H9 (cell line): ENCODE data around the gene ZNF831. TPM values are rescaled to one million over a fixed set of nuclear protein-coding genes. Genes with fewer than 3 reads are reported as not detected.

Source experiments
- DNase-seq: peaks from one replicate; pipeline ENCODE4 v3.0.0-alpha.2; 2017
- H2AFZ ChIP-seq: one replicate; pipeline ENCODE4 v1.6.1; 2013; ENCODE audit warnings: mild to moderate bottlenecking, low read length, control low read depth, moderate library complexity
- H2AK5ac ChIP-seq: 2 replicates; pipeline ENCODE4 v1.6.1; 2013; ENCODE audit warnings: low read length, control low read depth, mixed read lengths; ENCODE audit not compliant: insufficient read length
- H2BK120ac ChIP-seq: one replicate; pipeline ENCODE4 v1.6.1; 2013; ENCODE audit warnings: low read depth, mild to moderate bottlenecking, low read length, control low read depth, inconsistent platforms; ENCODE audit not compliant: poor library complexity, severe bottlenecking
- H2BK12ac ChIP-seq: 2 replicates; pipeline ENCODE4 v1.6.1; 2013; ENCODE audit warnings: low read length, control low read depth, mixed read lengths, low read depth; ENCODE audit not compliant: insufficient read length
- H2BK15ac ChIP-seq: 2 replicates; pipeline ENCODE4 v1.6.1; 2013; ENCODE audit warnings: low read depth, low read length, control low read depth
- H2BK20ac ChIP-seq: one replicate; pipeline ENCODE4 v1.6.1; 2013; ENCODE audit warnings: low read depth, mild to moderate bottlenecking, low read length, control low read depth, inconsistent platforms; ENCODE audit not compliant: poor library complexity, severe bottlenecking
- H2BK5ac ChIP-seq: 2 replicates; pipeline ENCODE4 v1.6.1; 2013; ENCODE audit warnings: low read length, control low read depth, mixed read lengths; ENCODE audit not compliant: insufficient read length
- H3K14ac ChIP-seq: 2 replicates; pipeline ENCODE4 v1.6.1; 2013; ENCODE audit warnings: low read length, control low read depth; ENCODE audit not compliant: insufficient read depth
- H3K18ac ChIP-seq: 2 replicates; pipeline ENCODE4 v1.6.1; 2013; ENCODE audit warnings: low read depth, mild to moderate bottlenecking, mixed read lengths, low read length, control low read depth; ENCODE audit not compliant: insufficient read length
- H3K23ac ChIP-seq: 2 replicates; pipeline ENCODE4 v1.6.1; 2013; ENCODE audit warnings: low read length, control low read depth, mixed read lengths, low read depth; ENCODE audit not compliant: insufficient read length
- H3K23me2 ChIP-seq: 2 replicates; pipeline ENCODE4 v1.6.1; 2013; ENCODE audit warnings: low read depth, mild to moderate bottlenecking, mixed read lengths, low read length, control low read depth; ENCODE audit not compliant: insufficient read length, poor library complexity, severe bottlenecking
- H3K27ac ChIP-seq: 2 replicates; pipeline ENCODE4 v1.5.1; 2013; ENCODE audit warnings: low read length, control low read depth, mixed read lengths, low read depth; ENCODE audit not compliant: insufficient read length
- H3K27me3 ChIP-seq: 2 replicates; pipeline ENCODE4 v1.6.1; 2013; ENCODE audit warnings: low read length, control low read depth, inconsistent platforms; ENCODE audit not compliant: insufficient read depth
- H3K4ac ChIP-seq: 2 replicates; pipeline ENCODE4 v1.6.1; 2013; ENCODE audit warnings: low read depth, mild to moderate bottlenecking, control low read depth, inconsistent platforms, low read length, moderate library complexity
- H3K4me1 ChIP-seq: 2 replicates; pipeline ENCODE4 v1.6.1; 2013; ENCODE audit warnings: low read length, control low read depth, inconsistent platforms; ENCODE audit not compliant: insufficient read depth
- H3K4me2 ChIP-seq: 2 replicates; pipeline ENCODE4 v1.6.1; 2013; ENCODE audit warnings: low read length, control low read depth, mixed read lengths; ENCODE audit not compliant: insufficient read length, insufficient read depth
- H3K56ac ChIP-seq: 2 replicates; pipeline ENCODE4 v1.6.1; 2013; ENCODE audit warnings: low read depth, mild to moderate bottlenecking, mixed read lengths, low read length, control low read depth; ENCODE audit not compliant: insufficient read length
- H3K79me1 ChIP-seq: 2 replicates; pipeline ENCODE4 v1.6.1; 2013; ENCODE audit warnings: low read depth, mild to moderate bottlenecking, moderate library complexity, low read length, control low read depth, inconsistent platforms; ENCODE audit not compliant: insufficient read depth, poor library complexity, severe bottlenecking
- H3K79me2 ChIP-seq: 2 replicates; pipeline ENCODE4 v1.6.1; 2013; ENCODE audit warnings: low read length, control low read depth, inconsistent platforms; ENCODE audit not compliant: insufficient read depth
- H3K9ac ChIP-seq: 2 replicates; pipeline ENCODE4 v1.6.1; 2013; ENCODE audit warnings: low read length, control low read depth, mixed read lengths; ENCODE audit not compliant: insufficient read length; ENCODE audit errors: extremely low read depth
- H3K9me3 ChIP-seq: one replicate; pipeline ENCODE4 v1.6.1; 2013; ENCODE audit warnings: low read depth, low read length, inconsistent platforms; ENCODE audit not compliant: control insufficient read depth
- H3T11ph ChIP-seq: one replicate; pipeline ENCODE4 v1.6.1; 2013; ENCODE audit warnings: mild to moderate bottlenecking, low read length, control low read depth, inconsistent platforms
- H4K20me1 ChIP-seq: one replicate; pipeline ENCODE4 v1.6.1; 2013; ENCODE audit not compliant: control insufficient read depth, insufficient read length, insufficient read depth
- H4K5ac ChIP-seq: 2 replicates; pipeline ENCODE4 v1.6.1; 2013; ENCODE audit warnings: low read depth, mild to moderate bottlenecking, mixed read lengths, low read length, control low read depth; ENCODE audit not compliant: insufficient read length
- H4K8ac ChIP-seq: replicated peaks from 2 replicates; pipeline ENCODE4 v1.6.1; 2013; ENCODE audit warnings: low read length, control low read depth, mixed read lengths, low read depth; ENCODE audit not compliant: insufficient read length
- H4K91ac ChIP-seq: 2 replicates; pipeline ENCODE4 v1.6.1; 2013; ENCODE audit warnings: low read depth, mild to moderate bottlenecking, moderate library complexity, mixed read lengths, low read length, control low read depth; ENCODE audit not compliant: insufficient read length
- H3K27ac Mint-ChIP-seq, 3 experiments: 2 replicates in 2 of 3; 3 replicates in 1 of 3; pipeline ENCODE4 v1.8.0; 2020 to 2021; ENCODE audit warnings: mixed read lengths in 3 of 3, mild to moderate bottlenecking in 1 of 3, moderate library complexity in 1 of 3
- H3K27me3 Mint-ChIP-seq: 2 replicates; pipeline ENCODE4 v1.8.0; 2021; ENCODE audit warnings: low read depth, mild to moderate bottlenecking, moderate library complexity, mixed read lengths
- H3K36me3 Mint-ChIP-seq, 3 experiments: 2 replicates in 2 of 3; 3 replicates in 1 of 3; pipeline ENCODE4 v1.8.0; 2020 to 2021; ENCODE audit warnings: low read depth in 3 of 3, mixed read lengths in 3 of 3; ENCODE audit not compliant: insufficient read depth in 1 of 3
- H3K4me1 Mint-ChIP-seq, 2 experiments: 2 replicates each; pipeline ENCODE4 v1.8.0; 2020; ENCODE audit warnings: mixed read lengths in 2 of 2
- H3K4me3 Mint-ChIP-seq, 2 experiments: 2 replicates in 1 of 2; 3 replicates in 1 of 2; pipeline ENCODE4 v1.8.0; 2020 to 2021; ENCODE audit warnings: mild to moderate bottlenecking in 2 of 2, mixed read lengths in 2 of 2, moderate library complexity in 1 of 2
- H3K9me3 Mint-ChIP-seq, 2 experiments: 2 replicates in 1 of 2; 3 replicates in 1 of 2; pipeline ENCODE4 v1.8.0; 2020; ENCODE audit warnings: mild to moderate bottlenecking in 2 of 2, mixed read lengths in 2 of 2, moderate library complexity in 1 of 2
- WGBS: extraction: QIAGEN DNeasy Blood & Tissue Kit; methylation state at CpG from one replicate; pipeline ENCODE4 v1.1.7; 2013; ENCODE audit warnings: missing lambda C conversion rate, low lambda C conversion rate, mixed read lengths; ENCODE audit not compliant: insufficient read length; ENCODE audit errors: extremely low coverage; 5-methylcytosine and 5-hydroxymethylcytosine counted together
- total RNA-seq: library from RNA; stranded (reverse); gene quantifications from 2 replicates; pipeline ENCODE4 v1.2.1, GENCODE V29; 2021
- TF ChIP-seq, protein P1 (sequence below): fragments of 200-600 bp; sonication (generic); conservative IDR thresholded peaks from 3 replicates; pipeline ENCODE4 v1.8.0; 2021; ENCODE audit warnings: antibody characterized with exemption, mild to moderate bottlenecking

ZNF831 gene
- total RNA-seq, 1 experiment from 2014 or later, result not detected

DNA sequence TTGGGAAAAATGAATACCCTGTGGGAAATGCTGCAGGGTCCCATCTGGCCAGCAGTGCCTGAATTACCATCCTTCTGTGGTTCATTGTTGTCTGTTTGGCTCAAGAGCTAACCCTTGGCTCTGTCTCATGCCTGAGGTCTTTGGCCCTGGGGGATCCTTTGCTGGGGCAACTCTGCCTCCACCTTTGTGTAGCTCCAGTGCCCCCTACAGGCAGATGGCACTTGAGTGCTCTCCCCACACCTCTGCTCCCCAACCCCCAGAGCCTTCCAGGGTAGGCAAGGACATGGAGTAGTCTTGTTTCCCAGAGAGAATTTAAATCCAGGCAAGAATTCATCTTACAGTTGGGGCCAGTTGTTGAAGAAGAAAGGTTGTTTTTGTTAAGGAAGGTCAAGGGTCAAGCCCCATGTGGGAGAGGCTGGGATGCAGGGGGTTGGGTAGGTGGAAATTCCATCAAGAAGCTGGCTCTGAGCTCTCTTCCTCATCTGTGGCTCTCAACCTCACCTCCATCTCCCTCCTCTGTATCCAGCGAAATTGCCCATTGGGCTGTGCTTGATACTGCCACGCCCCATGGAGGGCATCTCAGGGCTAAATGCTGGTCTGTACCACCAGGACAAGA, 44.2 kb downstream of the ZNF831 start:
- Histone ChIP-seq H3K56ac (no peak overlapping the region), H3K79me2 (no peaks in the 10 kb centered on the region), H2BK12ac (no peak overlapping the region), H4K5ac (no peak overlapping the region), H3K79me1 (no peaks in the 10 kb centered on the region), H3K18ac (peak overlapping the region; percentile 29), H2BK120ac (no peak overlapping the region), H2AK5ac (no peak overlapping the region), H2AFZ (no peak overlapping the region), H3T11ph (no peak overlapping the region), H4K8ac (no peak overlapping the region), H2BK5ac (no peak overlapping the region), H3K4ac (no peak overlapping the region), H3K9me3 (no peaks in the 10 kb centered on the region), H3K14ac (no peak overlapping the region), H3K23me2 (no peaks in the 10 kb centered on the region), H3K4me2 (no peak overlapping the region), H2BK15ac (no peak overlapping the region), H3K4me1 (peaks cover 8% of the 10 kb centered on the region; the same call in 1 of the 2 replicates), H3K27me3 (peaks cover 2% of the 10 kb centered on the region; the same call in 1 of the 2 replicates), H3K27ac (no peak overlapping the region), H3K9ac (no peak overlapping the region), H2BK20ac (no peak overlapping the region), H4K20me1 (no peaks in the 10 kb centered on the region), H4K91ac (no peak overlapping the region), H3K23ac (no peak overlapping the region)
- no peaks in the 10 kb centered on the region for H3K36me3 Mint-ChIP-seq
- peak; percentile 88 for DNase-seq
- WGBS, result no CpG with 5 or more reads among the region's 2 CpGs
- H3K9me3 Mint-ChIP-seq, result no peaks in the 10 kb centered on the region
- TF ChIP-seq, protein P1, sequence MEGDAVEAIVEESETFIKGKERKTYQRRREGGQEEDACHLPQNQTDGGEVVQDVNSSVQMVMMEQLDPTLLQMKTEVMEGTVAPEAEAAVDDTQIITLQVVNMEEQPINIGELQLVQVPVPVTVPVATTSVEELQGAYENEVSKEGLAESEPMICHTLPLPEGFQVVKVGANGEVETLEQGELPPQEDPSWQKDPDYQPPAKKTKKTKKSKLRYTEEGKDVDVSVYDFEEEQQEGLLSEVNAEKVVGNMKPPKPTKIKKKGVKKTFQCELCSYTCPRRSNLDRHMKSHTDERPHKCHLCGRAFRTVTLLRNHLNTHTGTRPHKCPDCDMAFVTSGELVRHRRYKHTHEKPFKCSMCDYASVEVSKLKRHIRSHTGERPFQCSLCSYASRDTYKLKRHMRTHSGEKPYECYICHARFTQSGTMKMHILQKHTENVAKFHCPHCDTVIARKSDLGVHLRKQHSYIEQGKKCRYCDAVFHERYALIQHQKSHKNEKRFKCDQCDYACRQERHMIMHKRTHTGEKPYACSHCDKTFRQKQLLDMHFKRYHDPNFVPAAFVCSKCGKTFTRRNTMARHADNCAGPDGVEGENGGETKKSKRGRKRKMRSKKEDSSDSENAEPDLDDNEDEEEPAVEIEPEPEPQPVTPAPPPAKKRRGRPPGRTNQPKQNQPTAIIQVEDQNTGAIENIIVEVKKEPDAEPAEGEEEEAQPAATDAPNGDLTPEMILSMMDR, result peak; percentile 91
- peak overlapping the region in 1 of 3 experiments; percentile 57; a peak in 1 of 7 replicates for H3K27ac Mint-ChIP-seq
- H3K27me3 Mint-ChIP-seq, result peaks cover 14% of the 10 kb centered on the region
- peaks cover 27 to 36% of the 10 kb centered on the region in 2 experiments for H3K4me1 Mint-ChIP-seq
- H3K4me3 Mint-ChIP-seq, result no peak overlapping the region
